ENCODE results near the gene CROCC2. TPM values are rescaled to one million over a fixed set of nuclear protein-coding genes. Genes with fewer than 3 reads are reported as not detected.

The CROCC2 gene
- total and polyA plus RNA-seq, 2 donors from 2014 or later = 0.13 TPM; not detected in 1

DNA sequence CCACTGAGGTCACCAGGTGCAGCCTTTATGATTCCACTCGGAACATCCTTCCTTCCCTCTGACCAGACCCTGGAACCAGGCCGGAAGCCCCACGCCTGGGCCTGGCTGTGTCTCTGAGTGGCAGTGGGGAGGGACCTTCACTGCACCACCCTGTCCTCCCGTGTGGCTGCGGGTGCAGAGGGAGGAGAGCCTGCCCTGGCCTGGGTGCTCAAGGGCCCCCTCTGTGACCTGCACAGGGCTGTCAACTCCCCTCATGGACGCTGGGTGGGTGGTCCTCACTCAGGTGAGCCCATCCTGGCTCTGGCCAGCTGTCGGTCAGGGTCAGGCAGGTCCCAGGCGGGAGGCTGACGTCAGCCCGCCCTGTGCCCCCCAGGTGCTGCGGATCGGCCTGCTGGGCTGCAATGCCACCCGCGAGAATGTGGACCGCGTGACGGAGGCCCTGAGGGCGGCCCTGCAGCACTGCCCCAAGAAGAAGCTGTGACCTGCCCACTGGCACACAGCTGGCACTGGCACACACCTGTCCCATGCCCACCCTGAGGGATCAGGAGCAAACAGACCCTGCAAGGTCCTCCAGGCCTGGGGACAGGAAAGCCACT is 27.7 kb upstream of the CROCC2 start:
- no peaks in the 10 kb centered on the region for H3K9me3 ChIP-seq (ENCODE audit: control insufficient read depth in 2 of 3, insufficient read depth in 1 of 3, low read length in 3 of 3)
- H3K36me3 ChIP-seq (ENCODE audit: control insufficient read depth in 2 of 3, insufficient read depth in 3 of 3, low read length in 3 of 3) = no peaks in the 10 kb centered on the region
- FAIRE-seq = no peak
- TF ChIP-seq, protein P1, sequence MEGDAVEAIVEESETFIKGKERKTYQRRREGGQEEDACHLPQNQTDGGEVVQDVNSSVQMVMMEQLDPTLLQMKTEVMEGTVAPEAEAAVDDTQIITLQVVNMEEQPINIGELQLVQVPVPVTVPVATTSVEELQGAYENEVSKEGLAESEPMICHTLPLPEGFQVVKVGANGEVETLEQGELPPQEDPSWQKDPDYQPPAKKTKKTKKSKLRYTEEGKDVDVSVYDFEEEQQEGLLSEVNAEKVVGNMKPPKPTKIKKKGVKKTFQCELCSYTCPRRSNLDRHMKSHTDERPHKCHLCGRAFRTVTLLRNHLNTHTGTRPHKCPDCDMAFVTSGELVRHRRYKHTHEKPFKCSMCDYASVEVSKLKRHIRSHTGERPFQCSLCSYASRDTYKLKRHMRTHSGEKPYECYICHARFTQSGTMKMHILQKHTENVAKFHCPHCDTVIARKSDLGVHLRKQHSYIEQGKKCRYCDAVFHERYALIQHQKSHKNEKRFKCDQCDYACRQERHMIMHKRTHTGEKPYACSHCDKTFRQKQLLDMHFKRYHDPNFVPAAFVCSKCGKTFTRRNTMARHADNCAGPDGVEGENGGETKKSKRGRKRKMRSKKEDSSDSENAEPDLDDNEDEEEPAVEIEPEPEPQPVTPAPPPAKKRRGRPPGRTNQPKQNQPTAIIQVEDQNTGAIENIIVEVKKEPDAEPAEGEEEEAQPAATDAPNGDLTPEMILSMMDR (IDR thresholded peaks at IDR 0.05; ENCODE audit: borderline replicate concordance, extremely low read depth, insufficient read depth) = no peak
- no peak overlapping the region for H3K9ac ChIP-seq (ENCODE audit: low read length in 3 of 3)
- no peak overlapping the region for H3K4me3 ChIP-seq (ENCODE audit: low read length in 3 of 3)
- no peaks in the 10 kb centered on the region for H3K27me3 ChIP-seq (ENCODE audit: control insufficient read depth, insufficient read depth, low read length)
- peak in 1 of 5 donors; percentile 29 for DNase-seq
- no peak overlapping the region for H3K27ac ChIP-seq (ENCODE audit: low read depth in 2 of 2, low read length in 2 of 2)
- intact Hi-C loops (cut with DNase I) = no loop called here
- H3K4me1 ChIP-seq (ENCODE audit: control insufficient read depth in 2 of 3, insufficient read depth in 2 of 3, low read depth in 1 of 3, low read length in 3 of 3) = peaks cover 0 to 13% (median 0%) of the 10 kb centered on the region in 3 donors

DNA sequence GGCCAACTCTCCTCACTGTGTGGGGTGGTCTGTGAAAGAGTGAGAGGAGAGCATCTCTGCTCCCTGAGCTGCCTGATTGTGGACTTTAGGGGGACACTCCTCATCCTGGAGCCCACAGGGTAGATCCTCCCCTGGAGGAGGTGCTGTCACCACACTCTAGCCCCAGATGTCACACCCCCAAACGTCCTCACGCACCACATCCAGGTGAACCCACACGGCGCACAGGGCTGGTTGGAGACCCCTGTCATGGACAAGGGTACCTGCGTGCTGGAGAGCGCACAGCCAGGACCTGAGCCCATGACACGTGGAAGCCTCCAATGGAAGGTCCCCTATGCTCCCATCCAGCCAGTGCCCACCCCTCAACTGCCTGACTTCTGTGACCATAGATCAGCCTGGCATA is 27.0 kb upstream of the CROCC2 start:
- H3K27ac ChIP-seq (ENCODE audit: low read depth in 2 of 2, low read length in 2 of 2) = no peak overlapping the region
- no peak for DNase-seq
- intact Hi-C loops (cut with DNase I) = no loop called here
- no peak overlapping the region for H3K4me3 ChIP-seq (ENCODE audit: low read length in 3 of 3)
- TF ChIP-seq, protein P1 (IDR thresholded peaks at IDR 0.05; ENCODE audit: borderline replicate concordance, extremely low read depth, insufficient read depth) = no peak
- H3K9ac ChIP-seq (ENCODE audit: low read length in 3 of 3) = no peak overlapping the region
- H3K4me1 ChIP-seq (ENCODE audit: control insufficient read depth in 2 of 3, insufficient read depth in 2 of 3, low read depth in 1 of 3, low read length in 3 of 3) = peaks cover 0 to 13% (median 0%) of the 10 kb centered on the region in 3 donors
- H3K9me3 ChIP-seq (ENCODE audit: control insufficient read depth in 2 of 3, insufficient read depth in 1 of 3, low read length in 3 of 3) = no peaks in the 10 kb centered on the region
- H3K27me3 ChIP-seq (ENCODE audit: control insufficient read depth, insufficient read depth, low read length) = no peaks in the 10 kb centered on the region
- no peak for FAIRE-seq
- H3K36me3 ChIP-seq (ENCODE audit: control insufficient read depth in 2 of 3, insufficient read depth in 3 of 3, low read length in 3 of 3) = no peaks in the 10 kb centered on the region

- no peak for FAIRE-seq
Observed at GRCh38 chr2:240881913-240882312, 24.2 kb upstream of the CROCC2 start.

More at GRCh38 chr2:240881913-240882312, 24.2 kb upstream of the CROCC2 start:
- Histone ChIP-seq H3K27ac (ENCODE audit: low read depth in 2 of 2, low read length in 2 of 2) (no peak overlapping the region), H3K4me3 (ENCODE audit: low read length in 3 of 3) (no peak overlapping the region), H3K9me3 (ENCODE audit: control insufficient read depth in 2 of 3, insufficient read depth in 1 of 3, low read length in 3 of 3) (no peaks in the 10 kb centered on the region), H3K9ac (ENCODE audit: low read length in 3 of 3) (no peak overlapping the region), H3K27me3 (ENCODE audit: control insufficient read depth, insufficient read depth, low read length) (no peaks in the 10 kb centered on the region), H3K4me1 (ENCODE audit: control insufficient read depth in 2 of 3, insufficient read depth in 2 of 3, low read depth in 1 of 3, low read length in 3 of 3) (peaks cover 0 to 5% (median 0%) of the 10 kb centered on the region in 3 donors), H3K36me3 (ENCODE audit: control insufficient read depth in 2 of 3, insufficient read depth in 3 of 3, low read length in 3 of 3) (no peaks in the 10 kb centered on the region)
- TF ChIP-seq, protein P1 (IDR thresholded peaks at IDR 0.05; ENCODE audit: borderline replicate concordance, extremely low read depth, insufficient read depth) = no peak
- intact Hi-C loops (cut with DNase I) = no loop called here
- no peak for DNase-seq
